Lower leg skin (tissue), 4 donors: Measurements from ENCODE around the gene ORAI3. TPM values are rescaled to one million over a fixed set of nuclear protein-coding genes. Genes with fewer than 3 reads are reported as not detected.

Experiments used
- DNase-seq, 2 donors: peaks; one replicate each; pipeline ENCODE4 v3.0.0-alpha.2; 2019; ENCODE audit warnings: low spot score in 2 of 2
- H3K4me3 ChIP-seq: fragments of 200-600 bp; sonication (generic); 2 replicates; pipeline ENCODE4 v1.5.1; 2017; ENCODE audit warnings: mild to moderate bottlenecking, low read depth; ENCODE audit not compliant: poor library complexity, severe bottlenecking
- CTCF ChIP-seq, 3 donors: fragments of 450-650 bp; IDR thresholded peaks; one replicate each; pipeline ENCODE4 v1.5.1; 2016; ENCODE audit warnings: antibody characterized with exemption in 3 of 3, mild to moderate bottlenecking in 3 of 3, moderate library complexity in 2 of 3
- POLR2A ChIP-seq, 2 donors: fragments of 450-650 bp; IDR thresholded peaks; one replicate each; pipeline ENCODE4 v1.6.1; 2016 to 2017; ENCODE audit warnings: antibody characterized with exemption in 2 of 2, mild to moderate bottlenecking in 1 of 2, moderate library complexity in 1 of 2
- WGBS, 2 donors: methylation state at CpG; one replicate each; pipeline ENCODE4 v1.1.5; 2018; 5-methylcytosine and 5-hydroxymethylcytosine counted together
- intact Hi-C: fragments of 100-400 bp; cut with DNase I; formaldehyde crosslinking; loops from one replicate; pipeline ENCODE4 v1.15.0; 2023; ENCODE audit warnings: low total_unique reads
- total RNA-seq, 4 donors: library from RNA; depleted of rRNA; stranded (reverse); fragments of >200 nt; gene quantifications; one replicate each; pipeline ENCODE4 v1.1.0, GENCODE V29; 2016

ORAI3 gene
- total RNA-seq, 4 donors from 2014 or later: 22.9 to 37.7 (median 34.6) TPM

GRCh38 chr16:30961384-30961783 is 12.5 kb downstream of the ORAI3 start:
- H3K4me3 ChIP-seq: no peak overlapping the region
- DNase-seq: no peak
- TF ChIP-seq POLR2A (IDR thresholded peaks at IDR 0.05) (no peak), CTCF (IDR thresholded peaks at IDR 0.05) (no peak)
- intact Hi-C loops: no loop called here
- WGBS, 2 donors: 87 to 97% methylated on average over 11 of the region's 11 CpGs

GRCh38 chr16:30963925-30964511 is 15.2 kb downstream of the ORAI3 start:
- H3K4me3 ChIP-seq: no peak overlapping the region
- intact Hi-C loops: no loop called here
- DNase-seq: no peak
- TF ChIP-seq CTCF (IDR thresholded peaks at IDR 0.05): no peak
- no peak for TF ChIP-seq POLR2A (IDR thresholded peaks at IDR 0.05)
- 92 to 93% methylated on average over 18 of the region's 18 CpGs for WGBS, 2 donors

GRCh38 chr16:30964574-30965226 is 15.8 kb downstream of the ORAI3 start:
- DNase-seq: no peak
- intact Hi-C loops: no loop called here
- H3K4me3 ChIP-seq: no peak overlapping the region
- WGBS, 2 donors: 87 to 90% methylated on average over 33 of the region's 33 CpGs
- TF ChIP-seq CTCF (IDR thresholded peaks at IDR 0.05): no peak
- no peak for TF ChIP-seq POLR2A (IDR thresholded peaks at IDR 0.05)

- intact Hi-C loops: no loop called here
- TF ChIP-seq CTCF (IDR thresholded peaks at IDR 0.05) (no peak), POLR2A (IDR thresholded peaks at IDR 0.05) (no peak)
- DNase-seq: no peak
- WGBS, 2 donors: 87 to 91% methylated on average over 15 of the region's 15 CpGs
- no peak overlapping the region for H3K4me3 ChIP-seq
These were observed 16.6 kb downstream of the ORAI3 start for GRCh38 chr16:30965436-30965835.

- no peak overlapping the region for H3K4me3 ChIP-seq
- 88 to 96% methylated on average over 18 to 19 of the region's 19 CpGs for WGBS, 2 donors
- intact Hi-C loops: no loop called here
- TF ChIP-seq POLR2A (IDR thresholded peaks at IDR 0.05) (no peak), CTCF (IDR thresholded peaks at IDR 0.05) (no peak)
- DNase-seq: no peak
These were observed 17.3 kb downstream of the ORAI3 start for GRCh38 chr16:30966033-30966619.
